CD4-positive, alpha-beta T cell (primary cell): ENCODE measurements around the gene ACAP3. TPM values are rescaled to one million over a fixed set of nuclear protein-coding genes. Genes with fewer than 3 reads are reported as not detected.

Experiments used
- ATAC-seq: fragments of 200-7000 bp; cut with Tn5 transposase; one replicate; pipeline ENCODE4 v1.10.0; 2022; ENCODE audit warnings: mild to moderate bottlenecking; ENCODE audit not compliant: poor library complexity
- CTCF ChIA-PET: fragments of 350-600 bp; sonication (Branson Sonifier 250); formaldehyde crosslinking; loops from one replicate; lab custom pipeline; 2021; ENCODE audit warnings: antibody characterized with exemption, inconsistent platforms; lab: Charles Lee
- POLR2A ChIA-PET: fragments of 350-600 bp; sonication (Branson Sonifier 250); formaldehyde crosslinking; loops from one replicate; lab custom pipeline; 2021; ENCODE audit warnings: antibody characterized with exemption, inconsistent platforms; lab: Charles Lee
- DNase-seq, 14 experiments: peaks; one replicate each; pipeline ENCODE4 v3.0.0-alpha.2; 2013 to 2020; ENCODE audit warnings: mixed read lengths in 2 of 14
- H3K27ac ChIP-seq, 2 donors: one replicate each; pipeline versions ENCODE4 v1.5.1 to v1.7.0; 2013; ENCODE audit warnings: low read length in 2 of 2, low read depth in 1 of 2, mild to moderate bottlenecking in 1 of 2
- H3K27me3 ChIP-seq, 2 experiments: 1 replicate in 1 of 2; 2 replicates in 1 of 2; pipeline versions ENCODE4 v1.6.1 to v1.7.0; 2013; ENCODE audit warnings: low read length in 2 of 2, control low read depth in 1 of 2, mild to moderate bottlenecking in 1 of 2, moderate library complexity in 1 of 2; ENCODE audit not compliant: insufficient read depth in 2 of 2, control insufficient read depth in 1 of 2
- H3K36me3 ChIP-seq: one replicate; pipeline ENCODE4 v1.6.1; 2013; ENCODE audit warnings: low read length, control low read depth; ENCODE audit not compliant: insufficient read depth
- H3K4me1 ChIP-seq: one replicate; pipeline ENCODE4 v1.6.1; 2013; ENCODE audit warnings: low read length, control low read depth; ENCODE audit not compliant: insufficient read depth
- H3K4me3 ChIP-seq: one replicate; pipeline ENCODE4 v1.5.1; 2013; ENCODE audit warnings: mild to moderate bottlenecking, low read length, moderate library complexity
- H3K9me3 ChIP-seq, 2 experiments: 1 replicate in 1 of 2; 2 replicates in 1 of 2; pipeline versions ENCODE4 v1.6.1 to v1.7.0; 2013; ENCODE audit warnings: low read length in 2 of 2, mild to moderate bottlenecking in 2 of 2, control low read depth in 1 of 2, moderate library complexity in 1 of 2; ENCODE audit not compliant: control insufficient read depth in 1 of 2, insufficient read depth in 1 of 2
- H3K27ac Mint-ChIP-seq: one replicate; pipeline ENCODE4 v1.8.0; 2020; ENCODE audit warnings: mixed read lengths
- H3K27me3 Mint-ChIP-seq: one replicate; pipeline ENCODE4 v1.8.0; 2021; ENCODE audit warnings: mixed read lengths
- H3K36me3 Mint-ChIP-seq: one replicate; pipeline ENCODE4 v1.8.0; 2021; ENCODE audit warnings: low read depth, mixed read lengths
- H3K4me1 Mint-ChIP-seq: one replicate; pipeline ENCODE4 v1.8.0; 2021; ENCODE audit warnings: low read depth, mixed read lengths
- H3K4me3 Mint-ChIP-seq: one replicate; pipeline ENCODE4 v1.8.0; 2020; ENCODE audit warnings: mild to moderate bottlenecking, mixed read lengths
- H3K9me3 Mint-ChIP-seq: one replicate; pipeline ENCODE4 v1.8.0; 2020; ENCODE audit warnings: mixed read lengths
- intact Hi-C, 2 experiments: fragments of 100-400 bp; cut with DNase I in 1 of 2; cut with micrococcal nuclease in 1 of 2; formaldehyde crosslinking; loops; one replicate each; pipeline versions ENCODE4 v1.15.1 to v1.9.0; 2023 to 2025; cut with DNase I, micrococcal nuclease
- total RNA-seq, 174 experiments: library from RNA in 2 of 174; stranded (reverse) in 2 of 174; gene quantifications; one replicate each; pipeline ENCODE4 v1.2.3 and lab custom pipeline; 2021 to 2026
- TF ChIP-seq, protein P1 (sequence below): fragments of 200-600 bp; IDR thresholded peaks from one replicate; pipeline ENCODE4 v1.8.0; 2022; ENCODE audit warnings: antibody characterized with exemption, mild to moderate bottlenecking

Gene ACAP3
- total RNA-seq, 2 experiments from 2014 or later, result 45.3 to 46.4 TPM

DNA sequence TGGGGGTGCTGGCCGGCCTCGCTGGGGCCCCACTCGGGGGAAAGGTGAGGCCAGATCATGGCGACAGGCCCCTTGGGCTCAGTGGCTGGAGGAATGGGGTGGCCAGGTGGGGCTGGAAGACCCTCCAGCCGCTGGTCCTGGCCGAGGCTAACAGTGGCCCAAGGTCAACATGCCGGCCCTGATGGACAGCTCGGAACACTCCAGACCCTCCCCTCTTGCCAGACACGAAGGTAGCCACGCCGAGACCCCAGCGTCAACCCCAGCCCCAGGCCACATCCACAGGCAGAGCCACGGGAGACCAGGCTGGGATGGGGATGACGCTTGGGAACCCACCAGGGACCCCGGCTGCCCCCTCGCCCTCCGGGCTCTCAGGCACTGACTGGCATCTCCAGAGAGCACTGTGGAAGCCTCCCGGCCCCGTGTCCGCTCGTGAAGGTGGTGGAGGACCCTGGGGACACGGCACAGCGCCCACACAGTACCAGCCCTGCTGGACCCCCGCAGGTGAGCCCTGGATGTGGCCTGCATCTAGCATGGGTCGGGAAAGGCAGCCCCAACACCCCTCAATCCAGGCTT is 60.3 kb downstream of the ACAP3 start:
- H3K27ac Mint-ChIP-seq, result no peak overlapping the region

DNA sequence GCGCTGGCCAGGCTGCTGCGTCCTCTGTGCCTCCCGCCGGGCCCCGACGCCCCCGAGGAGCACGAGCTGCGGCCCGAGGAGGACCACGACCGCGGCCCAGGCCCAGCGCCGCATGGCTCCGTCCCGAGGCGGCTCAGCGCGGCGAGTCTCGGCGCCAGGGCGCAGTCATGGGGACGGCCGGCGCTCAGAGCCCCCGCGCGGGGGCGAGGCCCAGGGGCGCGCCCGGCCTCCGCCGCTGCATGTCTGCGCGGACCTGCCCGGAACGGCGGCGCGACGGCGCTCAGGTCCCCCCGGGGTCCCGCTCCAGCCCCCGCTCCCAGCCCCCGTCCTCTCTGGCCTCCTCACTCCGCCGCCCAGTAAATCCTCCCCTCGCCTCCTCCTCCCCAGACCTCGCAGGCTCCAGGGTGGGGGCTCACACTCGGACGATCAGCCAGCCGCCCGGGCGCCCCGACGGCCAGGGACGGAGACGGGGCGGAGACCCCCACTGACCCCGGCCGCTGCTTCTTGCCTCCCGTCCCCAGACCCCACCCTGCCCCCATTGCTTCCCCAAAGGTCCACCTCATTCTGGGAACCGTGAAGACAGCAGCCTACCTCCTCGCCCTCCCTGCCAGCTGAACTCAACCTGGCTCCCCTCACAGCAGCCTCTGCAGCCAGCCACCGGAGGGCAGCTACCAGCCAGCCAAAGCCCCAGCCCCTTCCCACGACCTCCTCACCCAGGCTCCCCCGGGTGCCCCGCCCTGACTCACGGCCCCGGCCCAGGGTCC is 61.0 kb downstream of the ACAP3 start, which contains the start of gene C1QTNF12:
Gene C1QTNF12, minus strand, starts transcription at position 146 of the 764 bp plus-strand sequence. Its CDS starts 32 bp downstream, at position 114.
- Histone ChIP-seq H3K27me3 (peaks cover 11 to 17% of the 10 kb centered on the region in 2 experiments), H3K36me3 (no peaks in the 10 kb centered on the region), H3K9me3 (peaks cover 0 to 10% of the 10 kb centered on the region in 2 experiments), H3K4me3 (no peak within 1 kb of the TSS), H3K4me1 (peaks cover 24% of the 10 kb centered on the region), H3K27ac (no peak within 1 kb of the TSS)
- no peak for DNase-seq
- intact Hi-C loops, result no loop called here
- ChIA-PET POLR2A (no interaction called here), CTCF (no interaction called here)
- H3K4me3 Mint-ChIP-seq, result no peak within 1 kb of the TSS
- H3K9me3 Mint-ChIP-seq, result no peaks in the 10 kb centered on the region
- no peak within 1 kb of the TSS for H3K27ac Mint-ChIP-seq
- TF ChIP-seq, protein P1, sequence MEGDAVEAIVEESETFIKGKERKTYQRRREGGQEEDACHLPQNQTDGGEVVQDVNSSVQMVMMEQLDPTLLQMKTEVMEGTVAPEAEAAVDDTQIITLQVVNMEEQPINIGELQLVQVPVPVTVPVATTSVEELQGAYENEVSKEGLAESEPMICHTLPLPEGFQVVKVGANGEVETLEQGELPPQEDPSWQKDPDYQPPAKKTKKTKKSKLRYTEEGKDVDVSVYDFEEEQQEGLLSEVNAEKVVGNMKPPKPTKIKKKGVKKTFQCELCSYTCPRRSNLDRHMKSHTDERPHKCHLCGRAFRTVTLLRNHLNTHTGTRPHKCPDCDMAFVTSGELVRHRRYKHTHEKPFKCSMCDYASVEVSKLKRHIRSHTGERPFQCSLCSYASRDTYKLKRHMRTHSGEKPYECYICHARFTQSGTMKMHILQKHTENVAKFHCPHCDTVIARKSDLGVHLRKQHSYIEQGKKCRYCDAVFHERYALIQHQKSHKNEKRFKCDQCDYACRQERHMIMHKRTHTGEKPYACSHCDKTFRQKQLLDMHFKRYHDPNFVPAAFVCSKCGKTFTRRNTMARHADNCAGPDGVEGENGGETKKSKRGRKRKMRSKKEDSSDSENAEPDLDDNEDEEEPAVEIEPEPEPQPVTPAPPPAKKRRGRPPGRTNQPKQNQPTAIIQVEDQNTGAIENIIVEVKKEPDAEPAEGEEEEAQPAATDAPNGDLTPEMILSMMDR, result no peak
- no peaks in the 10 kb centered on the region for H3K36me3 Mint-ChIP-seq
- H3K4me1 Mint-ChIP-seq, result no peaks in the 10 kb centered on the region
- no peaks in the 10 kb centered on the region for H3K27me3 Mint-ChIP-seq
- ATAC-seq, result no peak

More for the DNA sequence above, 60.3 kb downstream of the ACAP3 start:
- Mint-ChIP-seq H3K27me3 (no peaks in the 10 kb centered on the region), H3K36me3 (peaks cover 5% of the 10 kb centered on the region), H3K9me3 (no peaks in the 10 kb centered on the region), H3K4me3 (no peak overlapping the region), H3K4me1 (no peaks in the 10 kb centered on the region)
- H3K27ac ChIP-seq, result no peak overlapping the region
- peaks cover 11 to 17% of the 10 kb centered on the region in 2 experiments for H3K27me3 ChIP-seq
- CTCF ChIA-PET, result no interaction called here
- peaks cover 0 to 9% of the 10 kb centered on the region in 2 experiments for H3K9me3 ChIP-seq
- no peak overlapping the region for H3K4me3 ChIP-seq
- TF ChIP-seq, protein P1, result no peak
- DNase-seq (no peak), ATAC-seq (no peak)
- H3K4me1 ChIP-seq, result peaks cover 24% of the 10 kb centered on the region
- POLR2A ChIA-PET, result no interaction called here
- no peaks in the 10 kb centered on the region for H3K36me3 ChIP-seq
- intact Hi-C loops, result no loop called here

DNA sequence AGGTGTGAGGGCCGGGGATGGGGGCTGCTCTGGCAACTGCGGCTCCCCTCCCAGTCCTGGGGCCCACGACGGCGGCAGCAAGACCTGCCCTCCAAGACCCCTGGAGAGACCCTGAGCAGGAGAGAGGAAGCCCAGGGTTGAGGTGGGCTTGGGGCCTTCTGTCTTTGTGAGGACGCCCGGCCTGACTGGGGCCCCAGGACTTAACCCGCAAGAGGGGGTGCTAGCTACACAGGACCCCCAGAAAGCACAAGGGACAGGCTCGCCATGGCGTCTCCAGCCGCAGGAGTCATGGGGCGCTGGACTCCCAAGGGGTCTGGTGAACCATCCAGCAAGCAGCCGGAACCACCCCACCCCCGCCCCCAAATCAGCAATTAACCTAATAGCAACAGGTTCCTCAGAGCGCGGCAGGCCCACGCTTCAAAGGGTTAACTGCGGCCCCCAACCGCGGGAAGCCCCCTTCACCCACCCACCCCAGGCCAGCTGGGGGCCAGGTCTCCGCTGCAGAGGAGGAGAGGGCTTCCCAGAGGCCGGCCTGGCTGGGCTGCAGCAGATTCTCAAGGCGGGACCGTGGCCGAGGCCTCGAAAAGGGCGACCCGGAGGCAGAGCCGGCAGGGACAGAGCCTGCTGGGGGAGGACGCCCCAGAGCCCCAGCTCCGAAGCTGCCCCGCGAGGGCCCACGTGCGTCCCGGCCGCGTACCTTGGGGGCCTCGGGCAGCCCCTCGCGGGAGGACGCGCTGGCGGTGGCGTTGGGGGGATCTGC is 61.7 kb downstream of the ACAP3 start:
- H3K4me3 ChIP-seq, result no peak overlapping the region
- H3K9me3 Mint-ChIP-seq, result no peaks in the 10 kb centered on the region
- H3K27ac Mint-ChIP-seq, result no peak overlapping the region
- H3K27me3 Mint-ChIP-seq, result no peaks in the 10 kb centered on the region
- H3K27me3 ChIP-seq, result peaks cover 11 to 17% of the 10 kb centered on the region in 2 experiments
- ChIA-PET POLR2A (no interaction called here), CTCF (no interaction called here)
- DNase-seq (no peak), ATAC-seq (no peak)
- no peak overlapping the region for H3K27ac ChIP-seq
- TF ChIP-seq, protein P1, result no peak
- peaks cover 17% of the 10 kb centered on the region for H3K4me1 ChIP-seq
- no peak overlapping the region for H3K4me3 Mint-ChIP-seq
- no peaks in the 10 kb centered on the region for H3K4me1 Mint-ChIP-seq
- H3K36me3 Mint-ChIP-seq, result no peaks in the 10 kb centered on the region
- peaks cover 0 to 18% of the 10 kb centered on the region in 2 experiments for H3K9me3 ChIP-seq
- H3K36me3 ChIP-seq, result no peaks in the 10 kb centered on the region
- intact Hi-C loops, result no loop called here
